Brain microvascular endothelial cell (primary cell): ENCODE measurements around the gene TNFSF15.

Source experiments
- DNase-seq: peaks from one replicate; pipeline ENCODE4 v3.0.0-alpha.2; 2020
- H3K27ac ChIP-seq: fragments of 250-450 bp; sonication (Bioruptor Pico); 2 replicates; pipeline ENCODE4 v1.5.1; 2020; ENCODE audit warnings: mild to moderate bottlenecking, moderate library complexity
- H3K27me3 ChIP-seq: fragments of 250-450 bp; sonication (Bioruptor Pico); replicated peaks from 2 replicates; pipeline ENCODE4 v1.5.1; 2020; ENCODE audit warnings: mild to moderate bottlenecking
- H3K36me3 ChIP-seq: fragments of 250-450 bp; sonication (Bioruptor Pico); replicated peaks from 2 replicates; pipeline ENCODE4 v1.5.1; 2020; ENCODE audit warnings: mild to moderate bottlenecking
- H3K4me3 ChIP-seq: 2 replicates; pipeline ENCODE4 v1.5.1; 2011; ENCODE audit warnings: low read depth, mild to moderate bottlenecking, control low read depth, low read length, moderate library complexity
- in situ Hi-C: cut with HindIII; loops from 2 replicates; pipeline ENCODE4 v1.10.0; 2017; ENCODE audit warnings: low sequenced_read_pairs, low pct_ligation_motif_present
- TF ChIP-seq, protein P1 (sequence below): IDR thresholded peaks from 2 replicates; pipeline ENCODE4 v1.5.1; 2011; ENCODE audit warnings: low read depth, mild to moderate bottlenecking, moderate library complexity, low read length, control low read depth, inconsistent platforms; ENCODE audit errors: missing control alignments

Gene TNFSF15

DNA sequence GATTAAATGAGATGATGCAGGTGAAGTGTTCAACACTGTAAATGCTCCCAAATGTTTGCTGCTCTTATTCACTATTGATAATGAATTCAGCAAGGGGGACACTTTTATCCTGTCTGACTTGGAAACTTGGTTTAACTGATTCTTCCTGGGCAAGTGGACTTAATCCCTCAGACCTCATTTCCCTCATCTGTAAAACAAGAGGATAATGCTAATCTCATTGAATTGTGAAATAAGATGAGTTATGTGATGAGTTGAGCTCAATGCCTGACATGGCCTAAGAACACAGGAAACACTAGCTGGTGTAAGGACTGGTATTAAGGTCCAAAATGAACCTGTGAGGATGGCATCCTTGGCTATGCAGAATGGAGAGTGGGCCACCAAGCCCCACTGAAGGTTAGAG lies 23.3 kb downstream of the TNFSF15 start:
- H3K27ac ChIP-seq: no peak overlapping the region
- TF ChIP-seq, protein P1, sequence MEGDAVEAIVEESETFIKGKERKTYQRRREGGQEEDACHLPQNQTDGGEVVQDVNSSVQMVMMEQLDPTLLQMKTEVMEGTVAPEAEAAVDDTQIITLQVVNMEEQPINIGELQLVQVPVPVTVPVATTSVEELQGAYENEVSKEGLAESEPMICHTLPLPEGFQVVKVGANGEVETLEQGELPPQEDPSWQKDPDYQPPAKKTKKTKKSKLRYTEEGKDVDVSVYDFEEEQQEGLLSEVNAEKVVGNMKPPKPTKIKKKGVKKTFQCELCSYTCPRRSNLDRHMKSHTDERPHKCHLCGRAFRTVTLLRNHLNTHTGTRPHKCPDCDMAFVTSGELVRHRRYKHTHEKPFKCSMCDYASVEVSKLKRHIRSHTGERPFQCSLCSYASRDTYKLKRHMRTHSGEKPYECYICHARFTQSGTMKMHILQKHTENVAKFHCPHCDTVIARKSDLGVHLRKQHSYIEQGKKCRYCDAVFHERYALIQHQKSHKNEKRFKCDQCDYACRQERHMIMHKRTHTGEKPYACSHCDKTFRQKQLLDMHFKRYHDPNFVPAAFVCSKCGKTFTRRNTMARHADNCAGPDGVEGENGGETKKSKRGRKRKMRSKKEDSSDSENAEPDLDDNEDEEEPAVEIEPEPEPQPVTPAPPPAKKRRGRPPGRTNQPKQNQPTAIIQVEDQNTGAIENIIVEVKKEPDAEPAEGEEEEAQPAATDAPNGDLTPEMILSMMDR: no peak
- no peak overlapping the region for H3K4me3 ChIP-seq
- no peaks in the 10 kb centered on the region for H3K27me3 ChIP-seq
- in situ Hi-C loops: no loop called here
- no peak for DNase-seq
- no peaks in the 10 kb centered on the region for H3K36me3 ChIP-seq

DNA sequence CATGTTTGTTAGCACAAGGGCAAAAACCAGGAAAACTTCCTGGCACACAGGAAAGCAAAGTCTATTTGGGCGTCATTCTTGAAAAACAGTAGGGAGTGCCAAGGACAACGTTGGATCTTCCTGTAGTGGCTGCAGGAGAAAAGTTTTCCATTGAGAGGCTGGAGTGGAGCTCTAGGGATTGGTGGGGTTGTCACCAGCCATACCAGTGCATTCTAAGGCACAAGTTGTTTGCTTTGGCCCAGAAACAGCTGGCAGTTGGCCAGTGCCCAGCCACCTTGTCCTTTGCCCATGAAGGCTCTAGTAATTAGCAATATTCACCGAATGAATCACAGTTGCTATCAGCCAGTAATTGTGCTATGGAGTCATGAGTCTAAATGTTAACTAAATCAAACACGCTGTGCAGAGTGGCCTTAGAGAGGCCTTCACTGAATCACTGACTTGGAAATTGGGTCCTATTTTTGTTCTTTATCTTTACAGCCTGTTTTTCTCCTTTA lies 26.4 kb downstream of the TNFSF15 start:
- DNase-seq: no peak
- in situ Hi-C loops: no loop called here
- Histone ChIP-seq H3K27ac (no peak overlapping the region), H3K27me3 (no peaks in the 10 kb centered on the region), H3K36me3 (no peaks in the 10 kb centered on the region), H3K4me3 (no peak overlapping the region)
- TF ChIP-seq, protein P1: no peak

DNA sequence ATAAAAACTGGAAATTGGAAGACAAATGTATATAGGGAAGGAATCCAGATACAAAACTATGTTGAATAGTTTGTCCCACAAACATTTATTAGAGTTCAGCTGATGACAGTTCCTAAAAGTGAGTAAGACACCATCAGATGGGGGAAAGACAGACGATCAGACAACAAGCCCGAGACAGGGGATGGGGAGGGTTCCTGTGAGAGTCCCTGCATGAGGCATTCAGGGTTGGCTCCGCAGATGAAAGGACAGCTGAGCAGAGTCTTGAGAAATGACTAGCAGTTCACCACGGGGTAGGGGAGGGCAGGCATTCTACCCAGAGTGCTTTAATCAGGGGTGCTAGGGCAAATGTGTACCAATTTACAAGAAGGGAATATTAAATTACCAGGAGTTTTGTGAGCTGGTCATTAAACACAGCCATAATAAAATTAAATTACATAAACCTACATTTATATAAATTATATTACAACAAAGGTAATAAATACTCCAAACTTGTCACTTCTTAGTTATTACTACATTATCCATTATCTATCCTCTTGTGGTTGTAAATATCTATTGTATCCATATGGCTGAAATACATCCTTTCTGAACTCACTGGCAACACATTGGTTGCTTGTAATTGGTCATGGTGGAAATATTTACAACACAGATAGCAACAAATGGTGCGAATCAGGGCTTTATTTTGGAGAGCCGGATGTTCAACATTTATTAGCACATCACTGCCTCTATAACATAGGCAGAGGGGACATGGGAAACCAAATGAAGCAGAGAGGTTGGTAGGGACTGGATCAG lies 27.8 kb downstream of the TNFSF15 start:
- TF ChIP-seq, protein P1: no peak
- Histone ChIP-seq H3K27ac (no peak overlapping the region), H3K4me3 (no peak overlapping the region), H3K36me3 (no peaks in the 10 kb centered on the region), H3K27me3 (no peaks in the 10 kb centered on the region)
- in situ Hi-C loops: no loop called here
- peak; percentile 16 for DNase-seq

DNA sequence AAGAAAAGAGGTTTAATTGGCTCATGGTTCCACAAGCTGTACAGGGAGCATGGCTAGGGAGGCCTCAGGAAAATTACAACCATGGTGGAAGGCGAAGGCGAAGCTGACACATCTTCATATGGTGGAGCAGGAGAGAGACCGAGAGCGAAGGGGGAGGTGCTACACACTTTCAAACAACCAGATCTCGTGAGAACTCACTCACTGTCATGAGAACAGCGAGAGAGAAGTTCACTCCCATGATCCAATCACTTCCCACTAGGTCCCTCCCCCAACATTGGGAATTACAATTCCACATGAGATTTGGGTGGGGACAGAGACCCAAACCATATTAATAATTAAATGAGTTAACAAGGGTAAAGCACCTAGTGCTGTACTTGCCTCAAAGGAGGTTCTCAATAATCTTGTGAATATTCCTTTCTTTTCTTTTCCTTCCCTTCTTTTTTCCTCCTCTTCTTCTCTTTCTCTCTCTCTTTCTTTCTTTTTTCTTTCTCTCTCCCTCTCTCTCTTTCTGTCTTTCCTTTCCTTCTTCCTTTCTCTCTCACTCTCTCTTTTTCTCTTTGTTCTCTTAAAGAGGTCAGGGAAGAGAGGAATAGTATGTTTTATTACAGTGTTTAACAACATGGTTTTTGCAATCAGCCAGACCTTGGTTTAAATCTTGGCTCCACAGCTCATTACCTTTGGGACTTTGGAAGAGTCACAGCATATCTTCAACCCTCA lies 29.0 kb downstream of the TNFSF15 start:
- no peak overlapping the region for H3K4me3 ChIP-seq
- no peaks in the 10 kb centered on the region for H3K27me3 ChIP-seq
- H3K27ac ChIP-seq: no peak overlapping the region
- H3K36me3 ChIP-seq: no peaks in the 10 kb centered on the region
- TF ChIP-seq, protein P1: no peak
- DNase-seq: no peak
- in situ Hi-C loops: no loop called here

DNA sequence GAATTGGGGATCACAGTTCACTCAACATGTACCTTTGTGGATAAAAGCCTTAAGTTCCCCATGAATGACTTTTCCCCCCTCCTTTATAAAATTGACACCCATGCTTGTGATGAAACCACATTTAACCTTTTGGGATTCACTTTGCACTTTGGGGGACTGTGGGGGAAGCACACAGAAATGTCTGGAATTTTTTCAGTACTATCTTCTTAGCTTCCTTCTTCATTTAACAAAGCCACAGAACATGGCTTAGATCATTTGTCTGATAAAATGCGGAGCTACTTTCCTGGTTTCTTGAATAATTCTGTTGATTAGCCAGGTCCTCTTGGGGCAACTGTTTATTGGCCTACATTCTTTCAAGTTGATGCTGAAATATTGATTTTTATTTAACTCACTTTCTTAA lies 29.9 kb downstream of the TNFSF15 start:
- Histone ChIP-seq H3K36me3 (no peaks in the 10 kb centered on the region), H3K4me3 (no peak overlapping the region), H3K27ac (no peak overlapping the region), H3K27me3 (no peaks in the 10 kb centered on the region)
- DNase-seq: no peak
- TF ChIP-seq, protein P1: no peak
- in situ Hi-C loops: no loop called here
